ENCODE measurements around the gene LRP6. TPM values are rescaled to one million over a fixed set of nuclear protein-coding genes. Genes with fewer than 3 reads are reported as not detected.

The LRP6 gene
- total RNA-seq, 1 donor from 2014 or later: 71.0 TPM

GRCh38 chr12:12206776-12207388 lies 60.0 kb downstream of the LRP6 start:
- no peak overlapping the region for H3K4me3 ChIP-seq
- no peaks in the 10 kb centered on the region for H3K9me3 ChIP-seq
- intact Hi-C loops (cut with DNase I): no loop called here
- TF ChIP-seq POLR2A (IDR thresholded peaks at IDR 0.05) (no peak), POLR2AphosphoS5 (IDR thresholded peaks at IDR 0.05; ENCODE audit: insufficient read depth in 1 of 2, low read depth in 1 of 2) (no peak)
- TF ChIP-seq, protein P1, sequence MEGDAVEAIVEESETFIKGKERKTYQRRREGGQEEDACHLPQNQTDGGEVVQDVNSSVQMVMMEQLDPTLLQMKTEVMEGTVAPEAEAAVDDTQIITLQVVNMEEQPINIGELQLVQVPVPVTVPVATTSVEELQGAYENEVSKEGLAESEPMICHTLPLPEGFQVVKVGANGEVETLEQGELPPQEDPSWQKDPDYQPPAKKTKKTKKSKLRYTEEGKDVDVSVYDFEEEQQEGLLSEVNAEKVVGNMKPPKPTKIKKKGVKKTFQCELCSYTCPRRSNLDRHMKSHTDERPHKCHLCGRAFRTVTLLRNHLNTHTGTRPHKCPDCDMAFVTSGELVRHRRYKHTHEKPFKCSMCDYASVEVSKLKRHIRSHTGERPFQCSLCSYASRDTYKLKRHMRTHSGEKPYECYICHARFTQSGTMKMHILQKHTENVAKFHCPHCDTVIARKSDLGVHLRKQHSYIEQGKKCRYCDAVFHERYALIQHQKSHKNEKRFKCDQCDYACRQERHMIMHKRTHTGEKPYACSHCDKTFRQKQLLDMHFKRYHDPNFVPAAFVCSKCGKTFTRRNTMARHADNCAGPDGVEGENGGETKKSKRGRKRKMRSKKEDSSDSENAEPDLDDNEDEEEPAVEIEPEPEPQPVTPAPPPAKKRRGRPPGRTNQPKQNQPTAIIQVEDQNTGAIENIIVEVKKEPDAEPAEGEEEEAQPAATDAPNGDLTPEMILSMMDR (IDR thresholded peaks at IDR 0.05): no peak
- no peak overlapping the region for H3K27ac ChIP-seq
- H3K27me3 ChIP-seq: no peaks in the 10 kb centered on the region
- no peaks in the 10 kb centered on the region for H3K36me3 ChIP-seq
- DNase-seq (ENCODE audit: extremely low spot score in 2 of 2): no peak
- H3K4me1 ChIP-seq: no peaks in the 10 kb centered on the region

GRCh38 chr12:12202747-12203146 lies 64.1 kb downstream of the LRP6 start:
- Histone ChIP-seq H3K27ac (no peak overlapping the region), H3K4me3 (no peak overlapping the region), H3K27me3 (no peaks in the 10 kb centered on the region), H3K9me3 (no peaks in the 10 kb centered on the region), H3K4me1 (no peaks in the 10 kb centered on the region), H3K36me3 (no peaks in the 10 kb centered on the region)
- no peak for TF ChIP-seq POLR2AphosphoS5 (IDR thresholded peaks at IDR 0.05; ENCODE audit: insufficient read depth in 1 of 2, low read depth in 1 of 2)
- TF ChIP-seq POLR2A (IDR thresholded peaks at IDR 0.05): no peak
- TF ChIP-seq, protein P1 (IDR thresholded peaks at IDR 0.05): no peak
- no peak for DNase-seq (ENCODE audit: extremely low spot score in 2 of 2)
- intact Hi-C loops (cut with DNase I): no loop called here

- Histone ChIP-seq H3K27ac (no peak overlapping the region), H3K9me3 (no peaks in the 10 kb centered on the region), H3K4me3 (no peak overlapping the region), H3K27me3 (no peaks in the 10 kb centered on the region), H3K4me1 (no peaks in the 10 kb centered on the region), H3K36me3 (no peaks in the 10 kb centered on the region)
- intact Hi-C loops (cut with DNase I): no loop called here
- TF ChIP-seq POLR2AphosphoS5 (IDR thresholded peaks at IDR 0.05; ENCODE audit: insufficient read depth in 1 of 2, low read depth in 1 of 2): no peak
- TF ChIP-seq, protein P1 (IDR thresholded peaks at IDR 0.05): no peak
- TF ChIP-seq POLR2A (IDR thresholded peaks at IDR 0.05): no peak
- DNase-seq (ENCODE audit: extremely low spot score in 2 of 2): no peak
Observed at GRCh38 chr12:12202105-12202504, 64.7 kb downstream of the LRP6 start.

DNA sequence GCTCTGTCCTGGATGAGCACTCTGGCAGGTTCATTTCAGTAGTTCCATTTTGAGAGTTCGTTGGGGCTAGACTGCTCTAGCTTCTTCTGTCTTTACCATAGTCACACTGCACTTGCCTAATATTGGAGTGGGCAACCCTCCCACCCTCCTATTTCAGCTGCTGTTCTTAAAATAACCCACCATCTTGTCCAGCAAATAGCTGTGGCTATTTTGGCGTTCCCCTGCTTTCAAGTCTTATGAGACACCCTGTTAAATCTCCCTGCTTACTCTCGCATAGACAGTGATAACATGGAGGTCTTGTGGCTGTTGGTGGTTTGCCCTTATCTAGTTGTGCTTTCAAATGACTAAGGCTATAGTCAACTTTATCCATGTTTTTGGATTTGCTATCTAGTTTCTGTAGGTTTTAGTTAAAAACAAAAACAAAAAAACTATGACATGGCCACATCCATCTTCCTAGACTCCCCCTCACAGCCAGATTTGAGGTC lies 65.5 kb downstream of the LRP6 start:
- DNase-seq (ENCODE audit: extremely low spot score in 2 of 2): no peak
- Histone ChIP-seq H3K27ac (no peak overlapping the region), H3K4me3 (no peak overlapping the region), H3K9me3 (no peaks in the 10 kb centered on the region), H3K4me1 (no peaks in the 10 kb centered on the region), H3K27me3 (no peaks in the 10 kb centered on the region), H3K36me3 (no peaks in the 10 kb centered on the region)
- intact Hi-C loops (cut with DNase I): no loop called here
- TF ChIP-seq POLR2A (IDR thresholded peaks at IDR 0.05): no peak
- TF ChIP-seq POLR2AphosphoS5 (IDR thresholded peaks at IDR 0.05; ENCODE audit: insufficient read depth in 1 of 2, low read depth in 1 of 2): no peak
- TF ChIP-seq, protein P1 (IDR thresholded peaks at IDR 0.05): no peak

- Histone ChIP-seq H3K4me1 (no peaks in the 10 kb centered on the region), H3K36me3 (no peaks in the 10 kb centered on the region), H3K9me3 (no peaks in the 10 kb centered on the region), H3K4me3 (no peak overlapping the region), H3K27me3 (no peaks in the 10 kb centered on the region), H3K27ac (no peak overlapping the region)
- TF ChIP-seq POLR2A (IDR thresholded peaks at IDR 0.05) (no peak), POLR2AphosphoS5 (IDR thresholded peaks at IDR 0.05; ENCODE audit: insufficient read depth in 1 of 2, low read depth in 1 of 2) (no peak)
- TF ChIP-seq, protein P1 (IDR thresholded peaks at IDR 0.05): no peak
- intact Hi-C loops (cut with DNase I): no loop called here
- DNase-seq (ENCODE audit: extremely low spot score in 2 of 2): no peak
Observed at GRCh38 chr12:12200363-12200762, 66.5 kb downstream of the LRP6 start.
